ENCODE measurements around the gene SLC13A2. TPM values are rescaled to one million over a fixed set of nuclear protein-coding genes. Genes with fewer than 3 reads are reported as not detected.
"Not testable (repeated sequence)": the region's sequence is repeated elsewhere in the genome, so short reads cannot be mapped to it uniquely, and the experiment has no call there.

SLC13A2 gene
- total RNA-seq, 4 donors from 2014 or later: 0.34 TPM; not detected in 3

DNA sequence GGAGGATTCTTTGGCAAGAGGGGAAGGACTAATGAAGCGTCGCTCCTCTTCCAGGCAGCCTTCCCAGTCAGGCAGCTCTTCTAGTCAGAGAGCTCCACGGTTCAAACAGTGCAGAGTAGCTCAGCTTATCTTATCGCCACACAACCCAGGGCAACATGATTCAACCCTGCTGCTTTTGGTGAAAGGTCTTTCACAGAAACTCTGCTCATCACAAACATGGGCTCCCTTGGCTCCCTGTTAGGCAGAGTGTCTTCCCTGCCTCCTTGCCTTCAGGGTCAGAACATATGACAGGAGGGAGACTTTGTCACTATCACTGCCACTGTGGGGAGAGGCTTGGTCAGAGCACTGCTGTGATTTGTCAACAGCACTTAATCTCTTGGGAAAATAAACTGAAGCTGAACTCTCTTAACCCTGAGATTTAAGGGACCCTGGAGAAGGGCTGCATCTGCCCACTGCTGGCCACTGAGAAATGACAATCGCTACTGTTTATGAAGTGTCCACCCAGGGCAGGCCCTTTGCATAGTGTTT lies 6.9 kb upstream of the SLC13A2 start:
- intact Hi-C loops (cut with DNase I; ENCODE audit: low total_unique reads): no loop called here
- ATAC-seq: no peak

DNA sequence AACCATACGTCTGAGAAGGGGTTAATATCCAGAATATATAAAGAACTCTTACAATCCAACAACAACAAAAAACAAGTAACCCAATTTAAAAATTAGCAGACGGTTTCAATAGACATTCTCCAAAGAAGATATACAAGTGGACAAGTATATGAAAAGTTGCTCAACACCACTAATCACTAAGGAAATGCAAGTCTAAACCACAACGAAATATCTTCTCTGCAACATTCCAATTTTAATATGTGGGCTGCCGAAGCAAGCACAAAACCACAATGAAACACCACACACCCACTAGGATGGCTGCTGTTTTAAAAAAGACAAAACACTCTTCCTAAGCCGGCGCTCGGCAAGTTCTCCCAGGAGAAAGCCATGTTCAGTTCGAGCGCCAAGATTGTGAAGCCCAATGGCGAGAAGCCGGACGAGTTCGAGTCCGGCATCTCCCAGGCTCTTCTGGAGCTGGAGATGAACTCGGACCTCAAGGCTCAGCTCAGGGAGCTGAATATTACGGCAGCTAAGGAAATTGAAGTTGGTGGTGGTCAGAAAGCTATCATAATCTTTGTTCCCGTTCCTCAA lies 5.9 kb upstream of the SLC13A2 start:
- Histone ChIP-seq H3K27me3 (peaks cover 0 to 13% (median 6%) of the 10 kb centered on the region in 3 donors), H3K4me1 (no peaks in the 10 kb centered on the region), H3K4me3 (no peak overlapping the region), H3K36me3 (no peaks in the 10 kb centered on the region), H3K27ac (no peak overlapping the region), H3K9me3 (no peaks in the 10 kb centered on the region)
- TF ChIP-seq, protein P1, sequence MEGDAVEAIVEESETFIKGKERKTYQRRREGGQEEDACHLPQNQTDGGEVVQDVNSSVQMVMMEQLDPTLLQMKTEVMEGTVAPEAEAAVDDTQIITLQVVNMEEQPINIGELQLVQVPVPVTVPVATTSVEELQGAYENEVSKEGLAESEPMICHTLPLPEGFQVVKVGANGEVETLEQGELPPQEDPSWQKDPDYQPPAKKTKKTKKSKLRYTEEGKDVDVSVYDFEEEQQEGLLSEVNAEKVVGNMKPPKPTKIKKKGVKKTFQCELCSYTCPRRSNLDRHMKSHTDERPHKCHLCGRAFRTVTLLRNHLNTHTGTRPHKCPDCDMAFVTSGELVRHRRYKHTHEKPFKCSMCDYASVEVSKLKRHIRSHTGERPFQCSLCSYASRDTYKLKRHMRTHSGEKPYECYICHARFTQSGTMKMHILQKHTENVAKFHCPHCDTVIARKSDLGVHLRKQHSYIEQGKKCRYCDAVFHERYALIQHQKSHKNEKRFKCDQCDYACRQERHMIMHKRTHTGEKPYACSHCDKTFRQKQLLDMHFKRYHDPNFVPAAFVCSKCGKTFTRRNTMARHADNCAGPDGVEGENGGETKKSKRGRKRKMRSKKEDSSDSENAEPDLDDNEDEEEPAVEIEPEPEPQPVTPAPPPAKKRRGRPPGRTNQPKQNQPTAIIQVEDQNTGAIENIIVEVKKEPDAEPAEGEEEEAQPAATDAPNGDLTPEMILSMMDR (IDR thresholded peaks at IDR 0.05 in 4 of 5, conservative IDR thresholded peaks at IDR 0.05 in 1 of 5): no peak
- TF ChIP-seq POLR2A (IDR thresholded peaks at IDR 0.05): no peak
- ATAC-seq (no peak), DNase-seq (no peak)
- intact Hi-C loops (cut with DNase I; ENCODE audit: low total_unique reads) (no loop called here), in situ Hi-C loops (cut with MboI; ENCODE audit: low sequenced_read_pairs in 4 of 4) (no loop called here)

More for the DNA sequence above, 6.9 kb upstream of the SLC13A2 start:
- Histone ChIP-seq H3K27me3 (peaks cover 0 to 13% (median 8%) of the 10 kb centered on the region in 3 donors), H3K4me3 (no peak overlapping the region), H3K27ac (no peak overlapping the region), H3K36me3 (no peaks in the 10 kb centered on the region), H3K9me3 (no peaks in the 10 kb centered on the region), H3K4me1 (no peaks in the 10 kb centered on the region)
- TF ChIP-seq, protein P1 (IDR thresholded peaks at IDR 0.05 in 4 of 5, conservative IDR thresholded peaks at IDR 0.05 in 1 of 5): no peak
- TF ChIP-seq POLR2A (IDR thresholded peaks at IDR 0.05): no peak
- DNase-seq: no peak
- in situ Hi-C loops (cut with MboI; ENCODE audit: low sequenced_read_pairs in 4 of 4): no loop called here

DNA sequence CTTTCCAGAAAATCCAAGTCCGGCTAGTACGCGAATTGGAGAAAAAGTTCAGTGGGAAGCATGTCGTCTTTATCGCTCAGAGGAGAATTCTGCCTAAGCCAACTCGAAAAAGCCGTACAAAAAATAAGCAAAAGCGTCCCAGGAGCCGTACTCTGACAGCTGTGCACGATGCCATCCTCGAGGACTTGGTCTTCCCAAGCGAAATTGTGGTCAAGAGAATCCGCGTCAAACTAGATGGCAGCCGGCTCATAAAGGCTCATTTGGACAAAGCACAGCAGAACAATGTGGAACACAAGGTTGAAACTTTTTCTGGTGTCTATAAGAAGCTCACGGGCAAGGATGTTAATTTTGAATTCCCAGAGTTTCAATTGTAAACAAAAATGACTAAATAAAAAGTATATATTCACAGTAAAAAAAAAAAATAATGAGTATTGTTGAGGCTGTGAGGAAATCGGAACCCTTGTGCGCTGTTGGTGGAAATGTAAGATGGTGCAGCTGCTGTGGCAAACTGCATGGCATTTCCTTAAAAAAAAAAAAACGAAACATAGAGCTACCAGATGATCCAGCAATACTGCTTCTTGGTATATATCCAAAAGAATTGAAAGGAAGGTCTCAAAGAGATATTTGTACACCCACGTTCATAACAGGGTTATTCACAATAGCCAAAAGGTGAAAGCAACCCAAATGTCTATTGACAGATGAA lies 5.3 kb upstream of the SLC13A2 start:
- in situ Hi-C loops (cut with MboI; ENCODE audit: low sequenced_read_pairs in 4 of 4); H3K36me3 ChIP-seq; intact Hi-C loops (cut with DNase I; ENCODE audit: low total_unique reads); ATAC-seq; H3K9me3 ChIP-seq; DNase-seq; H3K4me3 ChIP-seq; H3K27ac ChIP-seq; H3K4me1 ChIP-seq: not testable (repeated sequence)
- peaks cover 0 to 13% (median 3%) of the 10 kb centered on the region in 3 donors for H3K27me3 ChIP-seq

DNA sequence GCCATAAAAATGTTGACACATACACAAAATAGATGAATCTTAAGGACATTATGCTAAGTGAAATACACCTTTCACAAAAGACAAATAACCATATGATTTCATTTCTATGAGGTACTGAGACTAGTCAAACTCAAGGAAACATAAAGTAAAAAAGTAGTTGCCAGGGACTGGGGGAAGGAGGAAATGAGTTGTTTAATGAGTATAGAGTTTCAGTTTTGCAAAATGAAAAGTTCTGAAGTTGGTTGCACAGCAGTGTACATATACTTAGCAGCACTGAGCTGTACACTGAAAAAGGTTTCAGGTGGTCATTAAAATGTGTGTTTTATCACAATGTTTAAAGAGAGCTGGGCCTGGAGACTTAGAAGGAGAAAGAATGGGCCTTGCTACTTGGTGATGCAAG lies 4.7 kb upstream of the SLC13A2 start:
- Histone ChIP-seq H3K27me3 (peaks cover 0 to 13% (median 3%) of the 10 kb centered on the region in 3 donors), H3K27ac (no peak overlapping the region), H3K9me3 (no peaks in the 10 kb centered on the region), H3K4me1 (no peaks in the 10 kb centered on the region), H3K36me3 (no peaks in the 10 kb centered on the region), H3K4me3 (no peak overlapping the region)
- in situ Hi-C loops (cut with MboI; ENCODE audit: low sequenced_read_pairs in 4 of 4): no loop called here
- ATAC-seq (no peak), DNase-seq (no peak)
- intact Hi-C loops (cut with DNase I; ENCODE audit: low total_unique reads): no loop called here
- TF ChIP-seq POLR2A (IDR thresholded peaks at IDR 0.05): no peak
- TF ChIP-seq, protein P1 (IDR thresholded peaks at IDR 0.05 in 4 of 5, conservative IDR thresholded peaks at IDR 0.05 in 1 of 5): no peak

DNA sequence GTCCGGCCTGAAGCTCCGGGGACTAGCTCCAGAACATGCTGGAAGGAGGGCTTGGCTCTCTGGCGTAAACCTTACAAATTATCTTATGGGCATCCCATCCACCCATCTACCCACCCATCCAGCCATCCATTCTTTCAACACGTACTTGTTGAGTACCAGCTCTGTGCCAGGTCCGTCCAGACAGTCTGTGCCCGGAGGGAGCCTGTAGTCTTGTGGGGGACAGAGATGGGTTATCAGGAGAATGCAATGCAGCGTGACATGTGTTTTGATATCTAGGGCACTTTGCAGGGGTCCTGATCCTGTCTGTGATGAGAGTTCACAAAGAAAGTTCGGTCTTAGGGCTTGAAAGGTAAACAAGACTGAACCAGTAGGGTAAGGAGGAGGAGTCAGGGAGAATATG lies 4.1 kb upstream of the SLC13A2 start:
- no peak for DNase-seq
- Histone ChIP-seq H3K9me3 (no peaks in the 10 kb centered on the region), H3K36me3 (no peaks in the 10 kb centered on the region), H3K4me3 (no peak overlapping the region), H3K4me1 (no peaks in the 10 kb centered on the region), H3K27me3 (peaks cover 0 to 13% (median 3%) of the 10 kb centered on the region in 3 donors), H3K27ac (no peak overlapping the region)
- no peak for ATAC-seq
- in situ Hi-C loops (cut with MboI; ENCODE audit: low sequenced_read_pairs in 4 of 4): no loop called here
- intact Hi-C loops (cut with DNase I; ENCODE audit: low total_unique reads): no loop called here
- no peak for TF ChIP-seq POLR2A (IDR thresholded peaks at IDR 0.05)
- TF ChIP-seq, protein P1 (IDR thresholded peaks at IDR 0.05 in 4 of 5, conservative IDR thresholded peaks at IDR 0.05 in 1 of 5): no peak

Data from gastrocnemius medialis (tissue), 4 donors.